ENCODE data around the gene SEMA3C.

- TF ChIP-seq CTCF (IDR thresholded peaks at IDR 0.05) (no peak), SIN3A (IDR thresholded peaks at IDR 0.05; ENCODE audit: borderline replicate concordance, insufficient read depth, low read depth, low read length) (no peak), POLR2AphosphoS5 (IDR thresholded peaks at IDR 0.05; ENCODE audit: low read depth, low read length) (no peak), TCF7L2 (IDR thresholded peaks at IDR 0.05; ENCODE audit: low read depth, low read length) (no peak), REST (IDR thresholded peaks at IDR 0.05; ENCODE audit: insufficient read depth in 1 of 2, low read depth in 2 of 2, low read length in 1 of 2) (no peak)
Measured at GRCh38 chr7:80954191-80954590, 35.3 kb upstream of the SEMA3C start.

Measured in Panc1 (cell line).